ENCODE measurements around the gene NAT16. TPM values are rescaled to one million over a fixed set of nuclear protein-coding genes. Genes with fewer than 3 reads are reported as not detected.

The NAT16 gene
- total and polyA plus RNA-seq, 2 of the 13 experiments (the other 11 are each of a cell fraction or from before 2014, with no cell fraction given): 0.04 TPM; not detected in 1

DNA sequence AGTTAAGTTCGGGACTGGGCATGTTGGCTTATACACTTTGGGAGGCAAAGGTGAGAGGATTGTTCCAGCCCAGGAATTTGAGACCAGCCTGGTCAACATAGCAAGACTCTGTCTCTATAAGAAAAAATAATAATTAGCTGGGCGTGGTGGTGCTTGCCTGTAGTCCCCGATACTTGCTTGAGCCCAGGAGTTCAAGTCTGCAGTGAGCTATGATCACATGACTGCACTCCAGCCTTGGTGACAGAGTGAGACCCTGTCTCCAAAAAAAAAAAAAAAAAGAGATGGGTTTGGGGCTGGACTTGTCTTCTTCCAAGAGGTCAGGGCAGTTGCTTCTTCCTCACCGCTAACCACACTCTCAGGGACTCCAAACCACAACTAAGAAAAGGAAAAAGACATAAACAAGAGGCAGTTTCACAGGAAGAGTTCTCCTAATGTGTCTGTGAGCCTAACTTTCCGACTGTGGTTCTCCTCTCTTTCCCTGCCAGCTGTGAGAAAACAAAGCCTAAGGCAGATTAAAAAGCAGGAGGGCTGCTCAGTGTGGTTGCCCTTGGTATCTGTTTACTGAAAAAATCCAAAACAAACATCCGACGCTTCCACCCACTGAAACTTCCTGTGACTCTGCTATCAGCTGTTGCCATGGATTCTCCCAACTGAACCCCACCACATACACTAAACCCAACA lies 55.6 kb downstream of the NAT16 start (continued):
- TF ChIP-seq HDAC1 (CRISPR knock-in tag; IDR thresholded peaks at IDR 0.05): peak; percentile 69
- TF ChIP-seq, protein P1, sequence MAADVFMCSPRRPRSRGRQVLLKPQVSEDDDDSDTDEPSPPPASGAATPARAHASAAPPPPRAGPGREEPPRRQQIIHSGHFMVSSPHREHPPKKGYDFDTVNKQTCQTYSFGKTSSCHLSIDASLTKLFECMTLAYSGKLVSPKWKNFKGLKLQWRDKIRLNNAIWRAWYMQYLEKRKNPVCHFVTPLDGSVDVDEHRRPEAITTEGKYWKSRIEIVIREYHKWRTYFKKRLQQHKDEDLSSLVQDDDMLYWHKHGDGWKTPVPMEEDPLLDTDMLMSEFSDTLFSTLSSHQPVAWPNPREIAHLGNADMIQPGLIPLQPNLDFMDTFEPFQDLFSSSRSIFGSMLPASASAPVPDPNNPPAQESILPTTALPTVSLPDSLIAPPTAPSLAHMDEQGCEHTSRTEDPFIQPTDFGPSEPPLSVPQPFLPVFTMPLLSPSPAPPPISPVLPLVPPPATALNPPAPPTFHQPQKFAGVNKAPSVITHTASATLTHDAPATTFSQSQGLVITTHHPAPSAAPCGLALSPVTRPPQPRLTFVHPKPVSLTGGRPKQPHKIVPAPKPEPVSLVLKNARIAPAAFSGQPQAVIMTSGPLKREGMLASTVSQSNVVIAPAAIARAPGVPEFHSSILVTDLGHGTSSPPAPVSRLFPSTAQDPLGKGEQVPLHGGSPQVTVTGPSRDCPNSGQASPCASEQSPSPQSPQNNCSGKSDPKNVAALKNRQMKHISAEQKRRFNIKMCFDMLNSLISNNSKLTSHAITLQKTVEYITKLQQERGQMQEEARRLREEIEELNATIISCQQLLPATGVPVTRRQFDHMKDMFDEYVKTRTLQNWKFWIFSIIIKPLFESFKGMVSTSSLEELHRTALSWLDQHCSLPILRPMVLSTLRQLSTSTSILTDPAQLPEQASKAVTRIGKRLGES (CRISPR knock-in tag; IDR thresholded peaks at IDR 0.05; ENCODE audit: borderline replicate concordance): no peak
- TF ChIP-seq HOXA9 (CRISPR knock-in tag; IDR thresholded peaks at IDR 0.05; ENCODE audit: borderline replicate concordance): no peak
- TF ChIP-seq MTF1 (CRISPR knock-in tag; IDR thresholded peaks at IDR 0.05): no peak
- no peak for TF ChIP-seq BRCA1 (CRISPR knock-in tag; IDR thresholded peaks at IDR 0.05)
- no peak for TF ChIP-seq MIER2 (CRISPR knock-in tag; IDR thresholded peaks at IDR 0.05)
- no peak for TF ChIP-seq ZNF343 (CRISPR knock-in tag; IDR thresholded peaks at IDR 0.05)
- TF ChIP-seq ZNF292 (CRISPR knock-in tag; IDR thresholded peaks at IDR 0.05; ENCODE audit: borderline replicate concordance, low read depth): peak; percentile 62
- TF ChIP-seq, protein P2, sequence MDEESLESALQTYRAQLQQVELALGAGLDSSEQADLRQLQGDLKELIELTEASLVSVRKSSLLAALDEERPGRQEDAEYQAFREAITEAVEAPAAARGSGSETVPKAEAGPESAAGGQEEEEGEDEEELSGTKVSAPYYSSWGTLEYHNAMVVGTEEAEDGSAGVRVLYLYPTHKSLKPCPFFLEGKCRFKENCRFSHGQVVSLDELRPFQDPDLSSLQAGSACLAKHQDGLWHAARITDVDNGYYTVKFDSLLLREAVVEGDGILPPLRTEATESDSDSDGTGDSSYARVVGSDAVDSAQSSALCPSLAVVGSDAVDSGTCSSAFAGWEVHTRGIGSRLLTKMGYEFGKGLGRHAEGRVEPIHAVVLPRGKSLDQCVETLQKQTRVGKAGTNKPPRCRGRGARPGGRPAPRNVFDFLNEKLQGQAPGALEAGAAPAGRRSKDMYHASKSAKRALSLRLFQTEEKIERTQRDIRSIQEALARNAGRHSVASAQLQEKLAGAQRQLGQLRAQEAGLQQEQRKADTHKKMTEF (CRISPR knock-in tag; IDR thresholded peaks at IDR 0.05): peak; percentile 31; the same call in 1 of the 2 replicates
- no peak; the same call in 1 of the 2 replicates for TF ChIP-seq KDM4B (CRISPR knock-in tag; IDR thresholded peaks at IDR 0.05)
- TF ChIP-seq POLR2A (IDR thresholded peaks at IDR 0.05; ENCODE audit: insufficient read depth in 1 of 2, low read depth in 2 of 2, low read length in 2 of 2): peak; percentile 56 to 77; a peak in 3 of 4 replicates
- TF ChIP-seq STAT5B (CRISPR knock-in tag; IDR thresholded peaks at IDR 0.05): no peak
- TF ChIP-seq ELF3 (CRISPR knock-in tag; IDR thresholded peaks at IDR 0.05): peak; percentile 90
- TF ChIP-seq, protein P3, sequence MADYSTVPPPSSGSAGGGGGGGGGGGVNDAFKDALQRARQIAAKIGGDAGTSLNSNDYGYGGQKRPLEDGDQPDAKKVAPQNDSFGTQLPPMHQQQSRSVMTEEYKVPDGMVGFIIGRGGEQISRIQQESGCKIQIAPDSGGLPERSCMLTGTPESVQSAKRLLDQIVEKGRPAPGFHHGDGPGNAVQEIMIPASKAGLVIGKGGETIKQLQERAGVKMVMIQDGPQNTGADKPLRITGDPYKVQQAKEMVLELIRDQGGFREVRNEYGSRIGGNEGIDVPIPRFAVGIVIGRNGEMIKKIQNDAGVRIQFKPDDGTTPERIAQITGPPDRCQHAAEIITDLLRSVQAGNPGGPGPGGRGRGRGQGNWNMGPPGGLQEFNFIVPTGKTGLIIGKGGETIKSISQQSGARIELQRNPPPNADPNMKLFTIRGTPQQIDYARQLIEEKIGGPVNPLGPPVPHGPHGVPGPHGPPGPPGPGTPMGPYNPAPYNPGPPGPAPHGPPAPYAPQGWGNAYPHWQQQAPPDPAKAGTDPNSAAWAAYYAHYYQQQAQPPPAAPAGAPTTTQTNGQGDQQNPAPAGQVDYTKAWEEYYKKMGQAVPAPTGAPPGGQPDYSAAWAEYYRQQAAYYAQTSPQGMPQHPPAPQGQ (CRISPR knock-in tag; IDR thresholded peaks at IDR 0.05; ENCODE audit: borderline replicate concordance): no peak
- TF ChIP-seq NAIF1 (CRISPR knock-in tag; IDR thresholded peaks at IDR 0.05; ENCODE audit: borderline replicate concordance): no peak
- TF ChIP-seq ZNF230 (CRISPR knock-in tag; IDR thresholded peaks at IDR 0.05): no peak
- peak; percentile 66; the same call in 1 of the 2 replicates for TF ChIP-seq NFIC (IDR thresholded peaks at IDR 0.05; ENCODE audit: low read length)
- TF ChIP-seq SAFB2 (CRISPR knock-in tag; IDR thresholded peaks at IDR 0.05; ENCODE audit: borderline replicate concordance, low read depth): no peak
- TF ChIP-seq ARNT (IDR thresholded peaks at IDR 0.05): no peak
- TF ChIP-seq HOXA3 (CRISPR knock-in tag; IDR thresholded peaks at IDR 0.05): peak; percentile 58; the same call in 1 of the 2 replicates
- peak; percentile 70; the same call in 1 of the 3 replicates for TF ChIP-seq MXI1 (IDR thresholded peaks at IDR 0.05; ENCODE audit: borderline replicate concordance, low read depth, low read length)
- TF ChIP-seq, protein P4, sequence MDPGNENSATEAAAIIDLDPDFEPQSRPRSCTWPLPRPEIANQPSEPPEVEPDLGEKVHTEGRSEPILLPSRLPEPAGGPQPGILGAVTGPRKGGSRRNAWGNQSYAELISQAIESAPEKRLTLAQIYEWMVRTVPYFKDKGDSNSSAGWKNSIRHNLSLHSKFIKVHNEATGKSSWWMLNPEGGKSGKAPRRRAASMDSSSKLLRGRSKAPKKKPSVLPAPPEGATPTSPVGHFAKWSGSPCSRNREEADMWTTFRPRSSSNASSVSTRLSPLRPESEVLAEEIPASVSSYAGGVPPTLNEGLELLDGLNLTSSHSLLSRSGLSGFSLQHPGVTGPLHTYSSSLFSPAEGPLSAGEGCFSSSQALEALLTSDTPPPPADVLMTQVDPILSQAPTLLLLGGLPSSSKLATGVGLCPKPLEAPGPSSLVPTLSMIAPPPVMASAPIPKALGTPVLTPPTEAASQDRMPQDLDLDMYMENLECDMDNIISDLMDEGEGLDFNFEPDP (CRISPR knock-in tag; conservative IDR thresholded peaks at IDR 0.05): no peak
- no peak for TF ChIP-seq ZFP82 (CRISPR knock-in tag; IDR thresholded peaks at IDR 0.05; ENCODE audit: borderline replicate concordance)
- TF ChIP-seq SRSF4 (IDR thresholded peaks at IDR 0.05; ENCODE audit: low read depth, low read length, poor library complexity, severe bottlenecking): no peak
